ENCODE data around the gene DFFB. TPM values are rescaled to one million over a fixed set of nuclear protein-coding genes. Genes with fewer than 3 reads are reported as not detected.

Gene DFFB
- total and polyA plus RNA-seq, 2 of the 4 experiments (the other 2 are of a cell fraction): 6.5 to 7.3 TPM

- Histone ChIP-seq H2AK5ac (ENCODE audit: low read depth, low read length) (no peak overlapping the region), H3K79me1 (ENCODE audit: low read depth in 1 of 2, low read length in 2 of 2) (no peaks in the 10 kb centered on the region), H4K91ac (ENCODE audit: insufficient read depth, low read depth, low read length) (no peak overlapping the region), H2BK15ac (ENCODE audit: low read depth, low read length) (no peak overlapping the region), H3K4me1 (ENCODE audit: control insufficient read depth, insufficient read depth, low read length) (no peaks in the 10 kb centered on the region), H4K8ac (ENCODE audit: low read depth in 2 of 2, low read length in 2 of 2) (no peak overlapping the region), H4K20me1 (ENCODE audit: insufficient read depth, low read length) (no peaks in the 10 kb centered on the region), H3K4ac (ENCODE audit: low read depth, low read length) (no peak overlapping the region), H3K9me3 (ENCODE audit: control insufficient read depth, insufficient read depth, low read length) (no peaks in the 10 kb centered on the region), H2BK5ac (ENCODE audit: low read depth, low read length, poor library complexity, severe bottlenecking) (no peak overlapping the region), H3K36me3 (ENCODE audit: control insufficient read depth, insufficient read depth, low read length) (no peaks in the 10 kb centered on the region), H3K27ac (ENCODE audit: insufficient read depth, low read length) (no peak overlapping the region), H3K4me3 (ENCODE audit: insufficient read depth, low read depth, low read length) (no peak overlapping the region), H2AFZ (replicated peaks; ENCODE audit: low read length, poor library complexity) (no peak overlapping the region), H3K9ac (ENCODE audit: low read depth, low read length) (no peak overlapping the region), H3K23ac (ENCODE audit: low read depth, low read length) (no peak overlapping the region), H3K4me2 (ENCODE audit: low read depth, low read length) (no peak overlapping the region), H2AK9ac (replicated peaks; ENCODE audit: low read depth, low read length, poor library complexity) (no peak overlapping the region), H2BK120ac (ENCODE audit: low read depth, low read length) (no peak overlapping the region), H3K14ac (replicated peaks; ENCODE audit: low read depth, low read length) (no peak overlapping the region), H3K18ac (ENCODE audit: low read depth, low read length) (no peak overlapping the region), H3K27me3 (ENCODE audit: control insufficient read depth, insufficient read depth, low read length) (peaks cover 3% of the 10 kb centered on the region; the same call in 1 of the 2 replicates), H3K9me1 (ENCODE audit: insufficient read depth, low read length) (no peaks in the 10 kb centered on the region; the same call in 1 of the 2 replicates), H2BK20ac (ENCODE audit: low read depth, low read length) (no peak overlapping the region), H3K56ac (ENCODE audit: extremely low read depth, insufficient read depth, low read length) (no peak overlapping the region), H4K5ac (ENCODE audit: low read depth, low read length) (no peak overlapping the region)
- no peak for TF ChIP-seq SMC3 (IDR thresholded peaks at IDR 0.05; ENCODE audit: low read depth, low read length)
- TF ChIP-seq MAFK (IDR thresholded peaks at IDR 0.05; ENCODE audit: low read depth, low read length): no peak
- no peak for TF ChIP-seq POLR2A (IDR thresholded peaks at IDR 0.05; ENCODE audit: low read depth, low read length)
- no peak for TF ChIP-seq BHLHE40 (IDR thresholded peaks at IDR 0.05; ENCODE audit: low read depth, low read length)
- no peak for TF ChIP-seq CTCF (conservative IDR thresholded peaks at IDR 0.05; ENCODE audit: low read depth, low read length)
- intact Hi-C loops (cut with micrococcal nuclease) (no loop called here), dilution Hi-C loops (cut with HindIII; ENCODE audit: low sequenced_read_pairs, unreplicated experiment) (no loop called here), in situ Hi-C loops (cut with MboI; ENCODE audit: low sequenced_read_pairs) (loop anchor here (25.0 kb wide), 1 partner anchor 2006 kb away; no protein-coding TSS in a partner anchor)
- BruUV-seq (replicated peaks): no TSS peak
- POLR2A ChIA-PET (ENCODE audit: unreplicated experiment): no interaction called here
- CTCF ChIA-PET: no interaction called here
- DNase-seq: no peak
- no peak for ATAC-seq (ENCODE audit: low read depth)
- WGBS, 2 experiments (ENCODE audit: extremely low coverage in 2 of 2, insufficient read length in 1 of 2): 76% methylated on average over 11 of the region's 18 CpGs; no CpG with 5 or more reads in 1 of the 2 experiments
These were observed 48.8 kb downstream of the DFFB start for GRCh38 chr1:3905953-3906671.
